Suppressor macrophage treated with lipopolysaccharide for 1 hour (primary cell): ENCODE data around the gene COG5.

Experiments
- DNase-seq, 3 donors: peaks; one replicate each; pipeline ENCODE4 v3.0.0-alpha.2; 2020 to 2022

The COG5 gene

GRCh38 chr7:107213193-107213788 lies 350.4 kb downstream of the COG5 start:
- DNase-seq = no peak

GRCh38 chr7:107212725-107213124 lies 351.0 kb downstream of the COG5 start:
- DNase-seq = peak; percentile 69 to 79 (median 71)

- DNase-seq = no peak
These were observed 353.3 kb downstream of the COG5 start for GRCh38 chr7:107210400-107210799.

GRCh38 chr7:107209565-107209964 lies 354.2 kb downstream of the COG5 start:
- no peak for DNase-seq

- DNase-seq = no peak
These were observed 355.2 kb downstream of the COG5 start for GRCh38 chr7:107208563-107208962.

GRCh38 chr7:107208024-107208521 lies 355.6 kb downstream of the COG5 start:
- no peak for DNase-seq

GRCh38 chr7:107207459-107207858 lies 356.3 kb downstream of the COG5 start:
- DNase-seq = no peak

- no peak for DNase-seq
These were observed 357.0 kb downstream of the COG5 start for GRCh38 chr7:107206706-107207105.

- DNase-seq = no peak
These were observed 357.6 kb downstream of the COG5 start for GRCh38 chr7:107206136-107206535.

- DNase-seq = no peak
These were observed 360.1 kb downstream of the COG5 start for GRCh38 chr7:107203607-107204006.

GRCh38 chr7:107201795-107202450 lies 361.8 kb downstream of the COG5 start:
- DNase-seq = peak in 1 of 3 donors; percentile 5

GRCh38 chr7:107196834-107197610 lies 366.7 kb downstream of the COG5 start:
- no peak for DNase-seq

GRCh38 chr7:107194052-107194451 lies 369.7 kb downstream of the COG5 start:
- no peak for DNase-seq

GRCh38 chr7:107190090-107190489 lies 373.6 kb downstream of the COG5 start:
- no peak for DNase-seq

GRCh38 chr7:107187774-107188173 lies 375.9 kb downstream of the COG5 start:
- DNase-seq = no peak

GRCh38 chr7:107186240-107186639 lies 377.5 kb downstream of the COG5 start:
- DNase-seq = no peak

GRCh38 chr7:107185716-107186115 lies 378.0 kb downstream of the COG5 start:
- no peak for DNase-seq

- no peak for DNase-seq
These were observed 382.5 kb downstream of the COG5 start for GRCh38 chr7:107181172-107181571.

- DNase-seq = peak; percentile 37 to 63 (median 57)
These were observed 383.3 kb downstream of the COG5 start for GRCh38 chr7:107180378-107180777.

GRCh38 chr7:107179326-107180164 lies 384.2 kb downstream of the COG5 start:
- DNase-seq = peak in 1 of 3 donors; percentile 18

GRCh38 chr7:107173691-107174406 lies 389.9 kb downstream of the COG5 start:
- DNase-seq = no peak

GRCh38 chr7:107173191-107173590 lies 390.5 kb downstream of the COG5 start:
- DNase-seq = no peak
